Endodermal cell (in vitro differentiated cells): ENCODE results near the gene POLA2. TPM values are rescaled to one million over a fixed set of nuclear protein-coding genes. Genes with fewer than 3 reads are reported as not detected.

ENCODE experiments used
- DNase-seq: peaks from one replicate; pipeline ENCODE4 v3.0.0-alpha.2; 2017
- H3K27ac ChIP-seq: 2 replicates; pipeline ENCODE4 v1.5.1; 2013; ENCODE audit warnings: mild to moderate bottlenecking, low read depth, low read length, moderate library complexity
- H3K27me3 ChIP-seq: 2 replicates; pipeline ENCODE4 v1.6.1; 2013; ENCODE audit warnings: mild to moderate bottlenecking, low read length, moderate library complexity; ENCODE audit not compliant: insufficient read depth, control insufficient read depth, poor library complexity, severe bottlenecking
- H3K36me3 ChIP-seq: 2 replicates; pipeline ENCODE4 v1.7.0; 2013; ENCODE audit warnings: mild to moderate bottlenecking, low read length, moderate library complexity; ENCODE audit not compliant: control insufficient read depth, insufficient read depth
- H3K4me1 ChIP-seq: one replicate; pipeline ENCODE4 v1.7.0; 2013; ENCODE audit warnings: low read length; ENCODE audit not compliant: control insufficient read depth, insufficient read depth
- H3K4me3 ChIP-seq: 2 replicates; pipeline ENCODE4 v1.5.1; 2013; ENCODE audit warnings: mild to moderate bottlenecking, low read length, moderate library complexity
- H3K9ac ChIP-seq: 2 replicates; pipeline ENCODE4 v1.6.1; 2013; ENCODE audit warnings: mild to moderate bottlenecking, low read length, moderate library complexity; ENCODE audit not compliant: poor library complexity, severe bottlenecking; ENCODE audit errors: extremely low read depth
- H3K9me3 ChIP-seq: 2 replicates; pipeline ENCODE4 v1.6.1; 2013; ENCODE audit warnings: mild to moderate bottlenecking, low read length, moderate library complexity; ENCODE audit not compliant: control insufficient read depth
- H3K27ac Mint-ChIP-seq: 2 replicates; pipeline ENCODE4 v1.8.0; 2020; ENCODE audit warnings: mixed read lengths
- H3K27me3 Mint-ChIP-seq: 2 replicates; pipeline ENCODE4 v1.8.0; 2021; ENCODE audit warnings: mild to moderate bottlenecking, mixed read lengths; ENCODE audit not compliant: insufficient read depth
- H3K36me3 Mint-ChIP-seq: 2 replicates; pipeline ENCODE4 v1.8.0; 2020; ENCODE audit warnings: low read depth, mixed read lengths
- H3K4me1 Mint-ChIP-seq: 2 replicates; pipeline ENCODE4 v1.8.0; 2020; ENCODE audit warnings: mixed read lengths
- H3K4me3 Mint-ChIP-seq: 2 replicates; pipeline ENCODE4 v1.8.0; 2020; ENCODE audit warnings: mild to moderate bottlenecking, moderate library complexity, mixed read lengths
- H3K9me3 Mint-ChIP-seq: 2 replicates; pipeline ENCODE4 v1.8.0; 2020; ENCODE audit warnings: mild to moderate bottlenecking, mixed read lengths
- CTCF ChIP-seq: fragments of 200-600 bp; sonication (generic); conservative IDR thresholded peaks from 2 replicates; pipeline ENCODE4 v1.5.0; 2021; ENCODE audit warnings: antibody characterized with exemption, mild to moderate bottlenecking
- WGBS, 2 experiments: methylation state at CpG; one replicate each; pipeline versions ENCODE4 v1.1.5 to v1.1.7; 2013; ENCODE audit warnings: missing lambda C conversion rate in 2 of 2, mixed read lengths in 1 of 2; ENCODE audit not compliant: insufficient coverage in 1 of 2, insufficient read length in 1 of 2; 5-methylcytosine and 5-hydroxymethylcytosine counted together
- long read RNA-seq, 4 experiments: library from polyadenylated mRNA in 2 of 4; library from RNA in 1 of 4; library from capped mRNA in 1 of 4; stranded (forward) in 3 of 4; unstranded in 1 of 4; transcript quantifications; one replicate each; pipeline ENCODE4 v2.0.0, GENCODE V29; 2020 to 2021; ENCODE audit warnings: inconsistent platforms in 1 of 4
- polyA plus RNA-seq, 2 experiments: library from polyadenylated mRNA; stranded (reverse); fragments of 50-300 nt; gene quantifications; one replicate each; pipeline ENCODE4 v1.2.3, GENCODE V29; 2013
- total RNA-seq, 2 donors: library from RNA; stranded (reverse); fragmentation: NEBNext Ultra II Directional in 1 of 2; extraction: Animal tissue kit (Norgen Biotek cat#: 25700) in 1 of 2; gene quantifications; 2 replicates in 1 of 2; 3 replicates in 1 of 2; pipeline ENCODE4 v1.2.1, GENCODE V29; 2021

The POLA2 gene
- 10 to 100 TPM; 42.2 to 65.0 TPM for total RNA-seq
- polyA plus RNA-seq (2013, experiment 1 of 2): 46.3 TPM
- 44.3 TPM for polyA plus RNA-seq (2013, experiment 2 of 2)
- long read RNA-seq, experiment 1, transcript POLA2-201 (18 exons, 3,744 nt): major isoform, 19 of 34 reads
- long read RNA-seq, experiment 1, partial matches to known transcripts: 9 of 34 reads
- long read RNA-seq, experiment 1, other reads (novel, unspliced or antisense): 6 of 34 reads
- long read RNA-seq, experiment 2, transcript POLA2-201 (18 exons, 3,744 nt): major isoform, 55 of 73 reads
- long read RNA-seq, experiment 2, partial matches to known transcripts: 7 of 73 reads
- long read RNA-seq, experiment 2, other reads (novel, unspliced or antisense): 11 of 73 reads
- long read RNA-seq, experiment 3, transcript POLA2-201 (18 exons, 3,744 nt): major isoform, 244 of 264 reads
- long read RNA-seq, experiment 3, partial matches to known transcripts: 6 of 264 reads
- long read RNA-seq, experiment 3, other reads (novel, unspliced or antisense): 14 of 264 reads
- long read RNA-seq, experiment 4, transcript POLA2-201 (18 exons, 3,744 nt): major isoform, 8 of 16 reads
- long read RNA-seq, experiment 4, partial matches to known transcripts: 2 of 16 reads
- long read RNA-seq, experiment 4, other reads (novel, unspliced or antisense): 6 of 16 reads

- peaks cover 6% of the 10 kb centered on the region for H3K9me3 Mint-ChIP-seq
- TF ChIP-seq CTCF: no peak
- H3K4me1 Mint-ChIP-seq: peaks cover 16% of the 10 kb centered on the region
- Histone ChIP-seq H3K9me3 (no peaks in the 10 kb centered on the region), H3K9ac (peak within 1 kb of the TSS; percentile 93), H3K4me3 (peak within 1 kb of the TSS; percentile 86), H3K27me3 (no peaks in the 10 kb centered on the region), H3K36me3 (peaks cover 7% of the 10 kb centered on the region), H3K4me1 (no peaks in the 10 kb centered on the region), H3K27ac (peak within 1 kb of the TSS; percentile 61)
- DNase-seq: peak; percentile 96
- peak within 1 kb of the TSS; percentile 92 for H3K27ac Mint-ChIP-seq
- no peaks in the 10 kb centered on the region for H3K27me3 Mint-ChIP-seq
- WGBS, 2 experiments: 0 to 2% methylated on average over 23 to 66 of the region's 66 CpGs
- peak within 1 kb of the TSS; percentile 85 for H3K4me3 Mint-ChIP-seq
- peaks cover 17% of the 10 kb centered on the region for H3K36me3 Mint-ChIP-seq
These were observed at the start of gene POLA2 for GRCh38 chr11:65261591-65262380. TSS of gene POLA2 (plus strand) at chr11:65261962. CDS start at chr11:65262293, 331 bp downstream.

GRCh38 chr11:65212226-65212801 lies 49.4 kb upstream of the POLA2 start:
- Mint-ChIP-seq H3K27me3 (no peaks in the 10 kb centered on the region), H3K36me3 (peaks cover 33% of the 10 kb centered on the region), H3K27ac (peak overlapping the region; percentile 85), H3K9me3 (no peaks in the 10 kb centered on the region), H3K4me3 (no peak overlapping the region), H3K4me1 (peaks cover 15% of the 10 kb centered on the region)
- no peak overlapping the region for H3K4me3 ChIP-seq
- TF ChIP-seq CTCF: no peak
- H3K9ac ChIP-seq: peak overlapping the region; percentile 25
- H3K9me3 ChIP-seq: no peaks in the 10 kb centered on the region
- H3K27me3 ChIP-seq: no peaks in the 10 kb centered on the region
- H3K4me1 ChIP-seq: peaks cover 5% of the 10 kb centered on the region
- peaks cover 41% of the 10 kb centered on the region for H3K36me3 ChIP-seq
- peak overlapping the region; percentile 17 for H3K27ac ChIP-seq
- peak; percentile 57 for DNase-seq
- WGBS, 2 experiments: 81 to 94% methylated on average over 5 to 13 of the region's 13 CpGs
